ENCODE data around the gene CCL17. TPM values are rescaled to one million over a fixed set of nuclear protein-coding genes. Genes with fewer than 3 reads are reported as not detected.

CCL17 gene
- total and polyA plus RNA-seq, 2 donors, result 32.6 to 38.6 TPM

DNA sequence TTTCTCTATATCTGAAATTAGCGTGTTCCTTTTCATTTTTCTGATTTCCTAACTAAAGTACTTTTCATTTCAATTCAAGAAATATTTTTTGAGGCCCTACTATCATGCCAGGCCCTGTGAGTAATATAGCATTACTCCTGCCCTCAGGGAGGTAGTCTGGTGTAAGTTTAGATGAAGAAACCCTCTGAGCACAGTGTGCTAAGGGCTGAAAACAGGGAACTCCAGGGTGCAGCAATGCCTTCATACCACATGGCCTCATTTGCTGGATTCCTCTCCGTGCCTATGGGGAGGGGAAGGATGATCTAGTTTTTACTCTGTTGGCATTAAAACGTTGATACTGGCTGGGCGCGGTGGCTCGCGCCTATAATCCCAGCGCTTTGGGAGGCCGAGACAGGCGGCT is 47.5 kb downstream of the CCL17 start:
- no peak overlapping the region for H3K4me3 ChIP-seq (ENCODE audit: low read length in 2 of 2)
- WGBS, result 97% methylated on average over 10 of the region's 10 CpGs
- no peaks in the 10 kb centered on the region for H3K27me3 ChIP-seq (ENCODE audit: control insufficient read depth in 2 of 2, insufficient read depth in 1 of 2, low read length in 1 of 2)
- H3K4me1 ChIP-seq (ENCODE audit: control insufficient read depth in 2 of 2, insufficient read depth in 2 of 2, low read length in 2 of 2), result peaks cover 2 to 5% of the 10 kb centered on the region in 2 donors
- no peak overlapping the region for H3K27ac ChIP-seq (ENCODE audit: low read depth in 1 of 2, low read length in 1 of 2)
- DNase-seq (ENCODE audit: low read depth in 6 of 9, low spot score in 9 of 9), result no peak
- H3K36me3 ChIP-seq (ENCODE audit: control insufficient read depth in 2 of 2, insufficient read depth in 2 of 2, low read length in 1 of 2), result peaks cover 44 to 48% of the 10 kb centered on the region in 2 donors
- no peaks in the 10 kb centered on the region for H3K9me3 ChIP-seq (ENCODE audit: control insufficient read depth in 2 of 2, insufficient read depth in 1 of 2, low read length in 1 of 2)

DNA sequence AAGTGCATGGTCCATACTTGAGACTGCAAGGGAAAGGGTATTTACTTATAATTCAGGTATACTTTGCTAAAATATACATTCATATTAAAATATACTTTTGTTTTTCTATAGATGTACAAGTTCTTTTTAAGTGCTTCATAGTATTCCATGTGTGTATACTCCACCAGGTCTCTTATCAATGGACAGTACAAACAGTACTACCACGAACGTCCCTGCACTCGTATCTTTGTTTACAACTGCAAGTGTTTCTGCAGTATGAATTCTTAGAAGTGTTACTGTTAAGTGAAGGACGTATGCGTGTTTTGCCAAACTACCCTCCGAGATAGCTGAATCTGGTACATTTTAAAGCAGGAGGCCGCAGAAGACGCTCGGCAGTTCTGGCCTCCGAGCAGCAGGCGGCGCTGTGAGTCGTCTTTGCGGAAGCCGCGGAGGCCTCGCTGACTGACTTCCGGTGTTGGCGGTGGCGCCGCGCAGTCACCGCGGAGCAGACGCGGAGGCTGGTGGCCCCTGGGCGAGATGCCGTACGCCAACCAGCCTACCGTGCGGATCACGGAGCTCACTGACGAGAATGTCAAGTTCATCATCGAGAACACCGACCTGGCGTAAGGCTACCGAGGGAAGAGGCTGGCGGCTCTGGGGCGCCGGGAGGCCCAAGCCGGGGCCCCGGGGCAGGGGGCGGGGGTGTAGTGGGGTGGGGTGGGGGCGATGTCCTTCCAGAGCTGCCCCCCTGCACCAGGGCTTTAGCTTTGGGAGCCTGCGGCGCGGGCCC is 57.8 kb downstream of the CCL17 start, which contains the start of gene POLR2C:
POLR2C (plus strand) TSS at position 471 of the 769 bp plus-strand sequence; CDS start at position 517, 46 bp downstream.
- Histone ChIP-seq H3K4me1 (ENCODE audit: control insufficient read depth in 2 of 2, insufficient read depth in 2 of 2, low read length in 2 of 2) (peaks cover 10 to 11% of the 10 kb centered on the region in 2 donors), H3K27ac (ENCODE audit: low read depth in 1 of 2, low read length in 1 of 2) (peak within 1 kb of the TSS; percentile 30 to 57), H3K36me3 (ENCODE audit: control insufficient read depth in 2 of 2, insufficient read depth in 2 of 2, low read length in 1 of 2) (peaks cover 54 to 70% of the 10 kb centered on the region in 2 donors), H3K4me3 (ENCODE audit: low read length in 2 of 2) (peak within 1 kb of the TSS; percentile 86 to 87), H3K27me3 (ENCODE audit: control insufficient read depth in 2 of 2, insufficient read depth in 1 of 2, low read length in 1 of 2) (no peaks in the 10 kb centered on the region), H3K9me3 (ENCODE audit: control insufficient read depth in 2 of 2, insufficient read depth in 1 of 2, low read length in 1 of 2) (no peaks in the 10 kb centered on the region)
- 4% methylated on average over 47 of the region's 47 CpGs for WGBS
- DNase-seq (ENCODE audit: low read depth in 6 of 9, low spot score in 9 of 9), result peak; percentile 76 to 95 (median 89)

GRCh38 chr16:57462978-57463362 is 58.4 kb downstream of the CCL17 start:
- H3K4me1 ChIP-seq (ENCODE audit: control insufficient read depth in 2 of 2, insufficient read depth in 2 of 2, low read length in 2 of 2), result peaks cover 10 to 11% of the 10 kb centered on the region in 2 donors
- H3K36me3 ChIP-seq (ENCODE audit: control insufficient read depth in 2 of 2, insufficient read depth in 2 of 2, low read length in 1 of 2), result peaks cover 48 to 66% of the 10 kb centered on the region in 2 donors
- H3K27me3 ChIP-seq (ENCODE audit: control insufficient read depth in 2 of 2, insufficient read depth in 1 of 2, low read length in 1 of 2), result no peaks in the 10 kb centered on the region
- DNase-seq (ENCODE audit: low read depth in 6 of 9, low spot score in 9 of 9), result no peak
- no peaks in the 10 kb centered on the region for H3K9me3 ChIP-seq (ENCODE audit: control insufficient read depth in 2 of 2, insufficient read depth in 1 of 2, low read length in 1 of 2)
- H3K27ac ChIP-seq (ENCODE audit: low read depth in 1 of 2, low read length in 1 of 2), result no peak overlapping the region
- H3K4me3 ChIP-seq (ENCODE audit: low read length in 2 of 2), result peak overlapping the region; percentile 86 to 87
- WGBS, result 2% methylated on average over 16 of the region's 16 CpGs

- peaks cover 10 to 11% of the 10 kb centered on the region in 2 donors for H3K4me1 ChIP-seq (ENCODE audit: control insufficient read depth in 2 of 2, insufficient read depth in 2 of 2, low read length in 2 of 2)
- no peaks in the 10 kb centered on the region for H3K27me3 ChIP-seq (ENCODE audit: control insufficient read depth in 2 of 2, insufficient read depth in 1 of 2, low read length in 1 of 2)
- no peak for DNase-seq (ENCODE audit: low read depth in 6 of 9, low spot score in 9 of 9)
- H3K27ac ChIP-seq (ENCODE audit: low read depth in 1 of 2, low read length in 1 of 2), result no peak overlapping the region
- no peaks in the 10 kb centered on the region for H3K9me3 ChIP-seq (ENCODE audit: control insufficient read depth in 2 of 2, insufficient read depth in 1 of 2, low read length in 1 of 2)
- WGBS, result 100% methylated on average over 2 of the region's 2 CpGs
- H3K4me3 ChIP-seq (ENCODE audit: low read length in 2 of 2), result no peak overlapping the region
- peaks cover 49 to 67% of the 10 kb centered on the region in 2 donors for H3K36me3 ChIP-seq (ENCODE audit: control insufficient read depth in 2 of 2, insufficient read depth in 2 of 2, low read length in 1 of 2)
These were observed 60.0 kb downstream of the CCL17 start for GRCh38 chr16:57464523-57464922.

Other genes starting within 250 kb of the CCL17 start
- gene PSME3IP1, start 218.7 kb upstream of the CCL17 start, total RNA-seq, result 81.8 TPM
- gene PSME3IP1, start 218.7 kb upstream of the CCL17 start, polyA plus RNA-seq, result 93.1 TPM
- 29.6 TPM for gene RSPRY1, start 218.4 kb upstream of the CCL17 start, total RNA-seq
- 19.4 TPM for gene RSPRY1, start 218.4 kb upstream of the CCL17 start, polyA plus RNA-seq
- gene ARL2BP, start 159.5 kb upstream of the CCL17 start, total RNA-seq, result 41.4 TPM
- gene ARL2BP, start 159.5 kb upstream of the CCL17 start, polyA plus RNA-seq, result 54.7 TPM
- 1.2 TPM for gene PLLP, start 120.1 kb upstream of the CCL17 start, total RNA-seq
- gene PLLP, start 120.1 kb upstream of the CCL17 start, polyA plus RNA-seq, result 4.9 TPM
- gene CCL22, start 46.0 kb upstream of the CCL17 start, total RNA-seq, result 1.8 TPM
- gene CCL22, start 46.0 kb upstream of the CCL17 start, polyA plus RNA-seq, result 11.0 TPM
- 1.4 TPM for gene CX3CL1, start 32.3 kb upstream of the CCL17 start, total RNA-seq
- 7.2 TPM for gene CX3CL1, start 32.3 kb upstream of the CCL17 start, polyA plus RNA-seq
- 49.8 TPM for gene CIAPIN1, start 42.6 kb downstream of the CCL17 start, total RNA-seq
- gene CIAPIN1, start 42.6 kb downstream of the CCL17 start, polyA plus RNA-seq, result 61.9 TPM
- 42.4 TPM for gene COQ9, start 42.7 kb downstream of the CCL17 start, total RNA-seq
- 67.5 TPM for gene COQ9, start 42.7 kb downstream of the CCL17 start, polyA plus RNA-seq
- gene POLR2C, start 57.9 kb downstream of the CCL17 start, total RNA-seq, result 60.6 TPM
- 56.5 TPM for gene POLR2C, start 57.9 kb downstream of the CCL17 start, polyA plus RNA-seq
- 4.1 TPM for gene DOK4, start 81.7 kb downstream of the CCL17 start, total RNA-seq
- gene DOK4, start 81.7 kb downstream of the CCL17 start, polyA plus RNA-seq, result 11.8 TPM
- 8.7 TPM for gene CCDC102A, start 131.8 kb downstream of the CCL17 start, total RNA-seq
- 6.8 TPM for gene CCDC102A, start 131.8 kb downstream of the CCL17 start, polyA plus RNA-seq
- gene ADGRG5, start 137.9 kb downstream of the CCL17 start, total RNA-seq, result 1.9 TPM
- 3.5 TPM for gene ADGRG5, start 137.9 kb downstream of the CCL17 start, polyA plus RNA-seq
- gene ADGRG1, start 223.9 kb downstream of the CCL17 start, total RNA-seq, result 5.1 TPM
- gene ADGRG1, start 223.9 kb downstream of the CCL17 start, polyA plus RNA-seq, result 15.7 TPM

Measured in thymus (tissue), 11 donors.